CD14-positive monocyte (primary cell): ENCODE data around the gene STAT6. TPM values are rescaled to one million over a fixed set of nuclear protein-coding genes. Genes with fewer than 3 reads are reported as not detected.

Experiments
- DNase-seq, 3 donors: peaks; one replicate each; pipeline ENCODE4 v3.0.0-alpha.2; 2011 to 2022
- H2AFZ ChIP-seq: 2 replicates; pipeline ENCODE4 v1.6.0; 2012; ENCODE audit warnings: mild to moderate bottlenecking, low read depth, low read length, inconsistent platforms; ENCODE audit not compliant: insufficient read depth, poor library complexity, severe bottlenecking
- H3K27ac ChIP-seq, 2 donors: 1 replicate in 1 of 2; 2 replicates in 1 of 2; pipeline ENCODE4 v1.5.1; 2012 to 2013; ENCODE audit warnings: low read length in 2 of 2, control low read depth in 1 of 2, inconsistent platforms in 1 of 2, low read depth in 1 of 2, mild to moderate bottlenecking in 1 of 2
- H3K27me3 ChIP-seq, 2 donors: one replicate each; pipeline versions ENCODE4 v1.6.0 to v1.6.1; 2011 to 2013; ENCODE audit warnings: low read length in 2 of 2; ENCODE audit not compliant: control insufficient read depth in 2 of 2, insufficient read depth in 2 of 2
- H3K36me3 ChIP-seq, 2 donors: replicated peaks in 1 of 2; 1 replicate in 1 of 2; 2 replicates in 1 of 2; pipeline versions ENCODE4 v1.5.1 to v1.6.1; 2012 to 2013; ENCODE audit warnings: low read length in 2 of 2, control low read depth in 1 of 2, inconsistent platforms in 1 of 2, mild to moderate bottlenecking in 1 of 2; ENCODE audit not compliant: insufficient read depth in 2 of 2, control insufficient read depth in 1 of 2
- H3K4me1 ChIP-seq, 2 donors: 1 replicate in 1 of 2; 2 replicates in 1 of 2; pipeline versions ENCODE4 v1.5.1 to v1.6.1; 2012 to 2013; ENCODE audit warnings: low read length in 2 of 2, control low read depth in 1 of 2, inconsistent platforms in 1 of 2, mild to moderate bottlenecking in 1 of 2, moderate library complexity in 1 of 2; ENCODE audit not compliant: insufficient read depth in 2 of 2, control insufficient read depth in 1 of 2
- H3K4me2 ChIP-seq: replicated peaks from 2 replicates; pipeline ENCODE3; 2012; ENCODE audit warnings: low read length, moderate library complexity, mild to moderate bottlenecking; ENCODE audit not compliant: poor library complexity, severe bottlenecking; ENCODE audit errors: extremely low read depth
- H3K4me3 ChIP-seq, 3 experiments: fragments of 200-600 bp in 1 of 3; sonication (generic) in 1 of 3; replicated peaks in 1 of 3; 1 replicate in 2 of 3; 2 replicates in 1 of 3; pipeline ENCODE4 v1.5.1; 2011 to 2013; ENCODE audit warnings: low read length in 3 of 3, mild to moderate bottlenecking in 3 of 3, control low read depth in 2 of 3, low read depth in 2 of 3, inconsistent platforms in 1 of 3, moderate library complexity in 1 of 3
- H3K79me2 ChIP-seq: 2 replicates; pipeline ENCODE4 v1.6.0; 2012; ENCODE audit warnings: mild to moderate bottlenecking, control low read depth, inconsistent platforms, low read length, moderate library complexity; ENCODE audit not compliant: insufficient read depth
- H3K9ac ChIP-seq: 2 replicates; pipeline ENCODE4 v1.6.0; 2017; ENCODE audit warnings: low read length, mild to moderate bottlenecking; ENCODE audit not compliant: insufficient read depth, poor library complexity, severe bottlenecking
- H3K9me3 ChIP-seq, 2 donors: replicated peaks in 1 of 2; 1 replicate in 1 of 2; 2 replicates in 1 of 2; pipeline versions ENCODE4 v1.5.1 to v1.6.1; 2012 to 2013; ENCODE audit warnings: low read length in 2 of 2, control low read depth in 1 of 2; ENCODE audit not compliant: control insufficient read depth in 1 of 2, insufficient read depth in 1 of 2
- H4K20me1 ChIP-seq: 2 replicates; pipeline ENCODE4 v1.6.0; 2012; ENCODE audit warnings: mild to moderate bottlenecking, low read length, control low read depth, moderate library complexity; ENCODE audit not compliant: insufficient read depth
- H3K27ac Mint-ChIP-seq, 7 donors: one replicate each; pipeline ENCODE4 v1.8.0; 2020; ENCODE audit warnings: mild to moderate bottlenecking in 7 of 7, mixed read lengths in 7 of 7, moderate library complexity in 6 of 7, inconsistent platforms in 2 of 7
- H3K27me3 Mint-ChIP-seq, 3 donors: one replicate each; pipeline ENCODE4 v1.8.0; 2021 to 2022; ENCODE audit warnings: low read depth in 3 of 3, mild to moderate bottlenecking in 3 of 3, mixed read lengths in 3 of 3, moderate library complexity in 3 of 3, inconsistent platforms in 1 of 3
- H3K36me3 Mint-ChIP-seq, 2 donors: one replicate each; pipeline ENCODE4 v1.8.0; 2020; ENCODE audit warnings: mixed read lengths in 2 of 2, inconsistent platforms in 1 of 2, mild to moderate bottlenecking in 1 of 2
- H3K4me1 Mint-ChIP-seq: one replicate; pipeline ENCODE4 v1.8.0; 2020; ENCODE audit warnings: mild to moderate bottlenecking, mixed read lengths
- H3K4me3 Mint-ChIP-seq, 2 donors: one replicate each; pipeline ENCODE4 v1.8.0; 2020; ENCODE audit warnings: mild to moderate bottlenecking in 2 of 2, mixed read lengths in 2 of 2, moderate library complexity in 1 of 2
- H3K9me3 Mint-ChIP-seq, 7 donors: one replicate each; pipeline ENCODE4 v1.8.0; 2020 to 2022; ENCODE audit warnings: mixed read lengths in 7 of 7, mild to moderate bottlenecking in 6 of 7, moderate library complexity in 6 of 7, inconsistent platforms in 2 of 7
- WGBS: methylation state at CpG from one replicate; pipeline ENCODE4 v1.1.5; 2013; ENCODE audit warnings: missing lambda C conversion rate; ENCODE audit not compliant: insufficient coverage; 5-methylcytosine and 5-hydroxymethylcytosine counted together
- intact Hi-C, 2 donors: fragments of 100-400 bp; cut with micrococcal nuclease; formaldehyde crosslinking; loops; one replicate each; pipeline versions ENCODE4 v1.15.0 to v1.15.1; 2023
- polyA plus RNA-seq, 3 donors: library from polyadenylated mRNA; depleted of rRNA in 1 of 3; unstranded in 2 of 3; stranded (reverse) in 1 of 3; fragments of 300-500 nt in 2 of 3; fragments of >200 nt in 1 of 3; fragmentation: Illumina TruSeq in 2 of 3; gene quantifications; 1 replicate in 2 of 3; 2 replicates in 1 of 3; pipeline ENCODE4 v1.2.3, GENCODE V29; 2012 to 2021
- TF ChIP-seq, protein P1 (sequence below): fragments of 200-600 bp; IDR thresholded peaks from one replicate; pipeline ENCODE4 v1.8.0; 2022; ENCODE audit warnings: antibody characterized with exemption, mild to moderate bottlenecking

The STAT6 gene
- polyA plus RNA-seq, 3 donors = 132 to 637 (median 154) TPM

DNA sequence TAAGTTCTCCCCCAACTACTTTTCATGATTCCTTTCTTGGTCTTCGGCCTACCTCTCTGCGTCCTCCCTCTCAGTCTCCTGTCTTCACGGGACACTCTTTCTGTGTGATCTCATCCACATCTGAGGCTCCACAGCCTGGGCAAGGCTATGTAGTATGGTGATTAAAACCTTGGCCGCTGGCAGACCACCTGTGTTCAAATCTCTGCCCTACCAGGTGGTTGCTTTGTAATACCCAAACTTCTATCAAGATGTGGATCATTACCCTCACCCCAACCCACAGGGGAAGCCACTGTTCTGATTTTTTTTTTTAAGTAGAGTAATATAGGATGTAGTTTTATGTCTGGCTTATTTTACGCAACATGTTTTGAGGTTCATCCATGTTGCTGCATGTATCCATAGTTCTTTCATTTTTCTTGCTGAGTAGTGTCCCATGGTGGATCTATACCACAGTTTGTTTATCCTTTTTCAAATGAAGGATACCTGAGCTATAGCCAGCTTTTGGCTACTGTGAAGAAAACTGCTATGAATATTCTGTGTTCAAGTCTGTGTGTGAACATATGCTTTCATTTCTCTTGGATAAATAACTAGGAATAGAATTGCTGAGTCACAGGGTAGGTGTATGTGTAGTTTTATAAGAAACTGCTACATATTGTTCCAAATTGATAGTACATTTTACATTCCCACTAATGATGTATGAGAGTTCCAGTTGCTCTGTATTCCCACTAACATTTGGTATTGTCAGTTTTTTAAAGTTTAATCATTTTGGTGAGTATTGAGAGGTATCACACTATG lies 8.3 kb upstream of the STAT6 start:
- Histone ChIP-seq H3K4me1 (peaks cover 19 to 23% of the 10 kb centered on the region in 2 donors), H3K9ac (no peak overlapping the region), H4K20me1 (no peaks in the 10 kb centered on the region), H2AFZ (peak overlapping the region; percentile 24), H3K9me3 (peaks cover 0 to 3% of the 10 kb centered on the region in 2 donors), H3K4me2 (no peak overlapping the region), H3K4me3 (no peak overlapping the region), H3K79me2 (no peaks in the 10 kb centered on the region), H3K36me3 (no peaks in the 10 kb centered on the region), H3K27ac (peak overlapping the region; percentile 57 to 70), H3K27me3 (no peaks in the 10 kb centered on the region)
- TF ChIP-seq, protein P1, sequence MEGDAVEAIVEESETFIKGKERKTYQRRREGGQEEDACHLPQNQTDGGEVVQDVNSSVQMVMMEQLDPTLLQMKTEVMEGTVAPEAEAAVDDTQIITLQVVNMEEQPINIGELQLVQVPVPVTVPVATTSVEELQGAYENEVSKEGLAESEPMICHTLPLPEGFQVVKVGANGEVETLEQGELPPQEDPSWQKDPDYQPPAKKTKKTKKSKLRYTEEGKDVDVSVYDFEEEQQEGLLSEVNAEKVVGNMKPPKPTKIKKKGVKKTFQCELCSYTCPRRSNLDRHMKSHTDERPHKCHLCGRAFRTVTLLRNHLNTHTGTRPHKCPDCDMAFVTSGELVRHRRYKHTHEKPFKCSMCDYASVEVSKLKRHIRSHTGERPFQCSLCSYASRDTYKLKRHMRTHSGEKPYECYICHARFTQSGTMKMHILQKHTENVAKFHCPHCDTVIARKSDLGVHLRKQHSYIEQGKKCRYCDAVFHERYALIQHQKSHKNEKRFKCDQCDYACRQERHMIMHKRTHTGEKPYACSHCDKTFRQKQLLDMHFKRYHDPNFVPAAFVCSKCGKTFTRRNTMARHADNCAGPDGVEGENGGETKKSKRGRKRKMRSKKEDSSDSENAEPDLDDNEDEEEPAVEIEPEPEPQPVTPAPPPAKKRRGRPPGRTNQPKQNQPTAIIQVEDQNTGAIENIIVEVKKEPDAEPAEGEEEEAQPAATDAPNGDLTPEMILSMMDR = no peak
- Mint-ChIP-seq H3K27ac (peak overlapping the region; percentile 75 to 92 (median 84)), H3K9me3 (peaks cover 0 to 6% (median 3%) of the 10 kb centered on the region in 7 donors), H3K4me1 (peaks cover 19% of the 10 kb centered on the region), H3K4me3 (no peak overlapping the region), H3K36me3 (no peaks in the 10 kb centered on the region), H3K27me3 (peaks cover 2 to 8% (median 8%) of the 10 kb centered on the region in 3 donors)
- no CpG with 5 or more reads among the region's 5 CpGs for WGBS
- no peak for DNase-seq
- intact Hi-C loops = loop anchor here in 1 of 2 donors (5.0 kb wide), 1 partner anchor 53 kb away; no protein-coding TSS in a partner anchor

DNA sequence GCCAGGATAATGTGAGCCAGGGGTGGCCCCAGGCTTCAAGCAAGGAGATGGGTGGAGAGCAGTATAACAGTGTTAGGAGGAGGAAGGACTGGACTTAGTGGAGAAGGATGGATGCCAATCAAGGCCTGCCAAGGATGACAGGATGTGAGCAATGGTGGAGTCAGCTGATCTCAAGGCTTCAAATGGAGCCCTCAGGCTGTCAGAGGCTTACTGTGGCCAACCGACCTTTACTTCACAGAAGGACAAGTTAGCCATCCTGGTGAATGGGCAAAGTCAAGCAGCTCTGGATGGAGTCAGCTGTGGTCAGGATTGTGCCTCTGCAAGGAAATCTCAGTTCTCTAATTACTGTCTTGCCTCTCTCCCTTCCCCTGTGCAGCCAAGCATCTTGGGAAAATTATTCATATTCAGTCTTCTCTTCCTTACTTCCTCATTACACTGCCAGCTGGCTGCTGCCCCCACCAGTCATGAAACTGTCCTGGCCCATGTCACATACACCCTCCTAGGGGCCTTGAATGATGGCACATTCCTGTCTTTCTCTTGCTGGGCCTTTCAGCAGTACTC lies 7.6 kb upstream of the STAT6 start:
- WGBS = no CpG with 5 or more reads among the region's 1 CpG
- Histone ChIP-seq H3K9ac (no peak overlapping the region), H3K36me3 (no peaks in the 10 kb centered on the region), H3K27me3 (no peaks in the 10 kb centered on the region), H3K4me1 (peaks cover 19 to 27% of the 10 kb centered on the region in 2 donors), H3K27ac (peak overlapping the region; percentile 57 to 70), H3K4me3 (no peak overlapping the region), H3K4me2 (peak overlapping the region; percentile 3), H3K9me3 (peaks cover 0 to under 1% of the 10 kb centered on the region in 2 donors), H3K79me2 (no peaks in the 10 kb centered on the region), H2AFZ (peak overlapping the region; percentile 24), H4K20me1 (no peaks in the 10 kb centered on the region)
- H3K9me3 Mint-ChIP-seq = peaks cover 0 to 3% (median under 1%) of the 10 kb centered on the region in 7 donors
- intact Hi-C loops = no loop called here
- peak; percentile 71 to 78 (median 71) for DNase-seq
- H3K36me3 Mint-ChIP-seq = no peaks in the 10 kb centered on the region
- TF ChIP-seq, protein P1 = no peak
- H3K4me1 Mint-ChIP-seq = peaks cover 20% of the 10 kb centered on the region
- peaks cover 0 to 8% (median 4%) of the 10 kb centered on the region in 3 donors for H3K27me3 Mint-ChIP-seq
- peak overlapping the region; percentile 75 to 92 (median 84) for H3K27ac Mint-ChIP-seq
- H3K4me3 Mint-ChIP-seq = no peak overlapping the region
